Tibial nerve (tissue), 4 donors: ENCODE results near the gene FGF6.

ENCODE experiments used
- CTCF ChIP-seq, 5 experiments: fragments of 200-600 bp in 3 of 5; fragments of 450-650 bp in 2 of 5; sonication (generic) in 3 of 5; IDR thresholded peaks; one replicate each; pipeline ENCODE4 v1.5.1; 2016 to 2019; ENCODE audit warnings: antibody characterized with exemption in 5 of 5, mild to moderate bottlenecking in 3 of 5, moderate library complexity in 2 of 5
- EP300 ChIP-seq, 2 donors: sonication (generic); formaldehyde crosslinking; IDR thresholded peaks; one replicate each; pipeline ENCODE4 v1.6.1; 2017; ENCODE audit warnings: antibody characterized with exemption in 2 of 2, mild to moderate bottlenecking in 1 of 2
- POLR2A ChIP-seq, 2 donors: fragments of 450-650 bp; IDR thresholded peaks; one replicate each; pipeline ENCODE4 v1.6.1; 2017; ENCODE audit warnings: antibody characterized with exemption in 2 of 2, mild to moderate bottlenecking in 2 of 2, moderate library complexity in 2 of 2

GRCh38 chr12:4392223-4392742 is 53.3 kb downstream of the FGF6 start:
- TF ChIP-seq POLR2A (IDR thresholded peaks at IDR 0.05) (no peak), CTCF (IDR thresholded peaks at IDR 0.05) (no peak), EP300 (IDR thresholded peaks at IDR 0.05) (no peak)
